ENCODE results near the gene PEX16. TPM values are rescaled to one million over a fixed set of nuclear protein-coding genes. Genes with fewer than 3 reads are reported as not detected.

Gene PEX16
- total and polyA plus RNA-seq, 2 of the 13 experiments (the other 11 are each of a cell fraction or from before 2014, with no cell fraction given): 12.5 to 21.8 TPM

GRCh38 chr11:45901626-45902025 lies 16.1 kb downstream of the PEX16 start:
- no peaks in the 10 kb centered on the region for H3K36me3 ChIP-seq (replicated peaks in 1 of 2; ENCODE audit: control insufficient read depth in 1 of 2, insufficient read depth in 2 of 2, low read length in 2 of 2)

More at GRCh38 chr11:45901626-45902025, 16.1 kb downstream of the PEX16 start:
- H3K4me3 ChIP-seq (replicated peaks in 1 of 3; ENCODE audit: insufficient read depth in 1 of 3, low read depth in 2 of 3, low read length in 3 of 3): no peak overlapping the region
- no peak for ATAC-seq
- H2AFZ ChIP-seq (ENCODE audit: low read length): no peak overlapping the region
- H3K9ac ChIP-seq (ENCODE audit: insufficient read depth, low read depth, low read length): no peak overlapping the region
- H3K4me1 ChIP-seq (ENCODE audit: insufficient read depth, low read length): peaks cover 38% of the 10 kb centered on the region
- no peak overlapping the region for H3K4me2 ChIP-seq (ENCODE audit: low read depth, low read length)
- H3K9me3 ChIP-seq (ENCODE audit: low read length): no peaks in the 10 kb centered on the region
- CTCF ChIA-PET (ENCODE audit: low intra/inter-chr PET ratio, low total read pairs): no interaction called here
- H3K27ac ChIP-seq (ENCODE audit: extremely low read length, insufficient read depth, low read length): no peak overlapping the region
- no TSS peak for BruUV-seq (replicated peaks)
- H3K27me3 ChIP-seq (ENCODE audit: control insufficient read depth in 1 of 2, insufficient read depth in 2 of 2, low read length in 2 of 2): peaks cover 0 to 21% of the 10 kb centered on the region in 2 experiments; a peak in 1 of 5 replicates
- 43% methylated on average over 5 of the region's 6 CpGs for WGBS (ENCODE audit: low lambda C conversion rate)
- H3K79me2 ChIP-seq (ENCODE audit: insufficient read depth, low read length): no peaks in the 10 kb centered on the region
- H4K20me1 ChIP-seq (ENCODE audit: insufficient read depth, low read length): no peaks in the 10 kb centered on the region
- in situ Hi-C loops (cut with HindIII; ENCODE audit: extremely low pct_ligation_motif_present, low pct_unique_long_range_greater_than_20kb): no loop called here
- DNase-seq (ENCODE audit: low spot score): no peak
- TF ChIP-seq THAP11 (CRISPR knock-in tag; IDR thresholded peaks at IDR 0.05): no peak
- TF ChIP-seq ZNF468 (CRISPR knock-in tag; IDR thresholded peaks at IDR 0.05): no peak
- no peak for TF ChIP-seq RORA (CRISPR knock-in tag; IDR thresholded peaks at IDR 0.05)
- no peak for TF ChIP-seq NFE2L1 (CRISPR knock-in tag; IDR thresholded peaks at IDR 0.05; ENCODE audit: borderline replicate concordance)
- no peak for TF ChIP-seq DNMT3B (CRISPR knock-in tag; conservative IDR thresholded peaks at IDR 0.05)
- TF ChIP-seq EZH2 (conservative IDR thresholded peaks at IDR 0.05; ENCODE audit: low read depth, low read length): no peak
- no peak for TF ChIP-seq SRSF1 (optimal IDR thresholded peaks at IDR 0.05; ENCODE audit: low read depth, low read length)
- no peak for TF ChIP-seq ZNF770 (CRISPR knock-in tag; IDR thresholded peaks at IDR 0.05)
- TF ChIP-seq GLMP (CRISPR knock-in tag; IDR thresholded peaks at IDR 0.05; ENCODE audit: borderline replicate concordance): no peak
- TF ChIP-seq CC2D1A (CRISPR knock-in tag; IDR thresholded peaks at IDR 0.05): no peak
- no peak for TF ChIP-seq IRX3 (CRISPR knock-in tag; IDR thresholded peaks at IDR 0.05; ENCODE audit: borderline replicate concordance, low read depth)
- TF ChIP-seq ZHX1 (CRISPR knock-in tag; IDR thresholded peaks at IDR 0.05; ENCODE audit: low read depth): no peak
- no peak for TF ChIP-seq ZNF784 (CRISPR knock-in tag; IDR thresholded peaks at IDR 0.05; ENCODE audit: borderline replicate concordance)
- TF ChIP-seq KLF15 (CRISPR knock-in tag; IDR thresholded peaks at IDR 0.05; ENCODE audit: borderline replicate concordance): no peak
- TF ChIP-seq SP5 (CRISPR knock-in tag; IDR thresholded peaks at IDR 0.05; ENCODE audit: borderline replicate concordance, low read depth): no peak
- TF ChIP-seq TEAD3 (CRISPR knock-in tag; optimal IDR thresholded peaks at IDR 0.05; ENCODE audit: borderline replicate concordance): no peak
- no peak for TF ChIP-seq ZFP36L2 (CRISPR knock-in tag; IDR thresholded peaks at IDR 0.05)
- TF ChIP-seq FOXP1 (IDR thresholded peaks at IDR 0.05): no peak
- no peak for TF ChIP-seq FOXP1 (CRISPR knock-in tag; IDR thresholded peaks at IDR 0.05)
- no peak for TF ChIP-seq ZNF383 (CRISPR knock-in tag; IDR thresholded peaks at IDR 0.05; ENCODE audit: borderline replicate concordance)
- TF ChIP-seq U2AF1 (optimal IDR thresholded peaks at IDR 0.05; ENCODE audit: low read depth, low read length): no peak
- intact Hi-C loops (cut with micrococcal nuclease; ENCODE audit: unreplicated experiment): no loop called here
- POLR2A ChIA-PET: no interaction called here
- no peak for FAIRE-seq
